ENCODE measurements around the gene C16orf87. TPM values are rescaled to one million over a fixed set of nuclear protein-coding genes. Genes with fewer than 3 reads are reported as not detected.

The C16orf87 gene
- total and polyA plus RNA-seq, 2 donors (not counting 1 experiment from before 2014, with no cell fraction given): 3.4 to 11.3 TPM

DNA sequence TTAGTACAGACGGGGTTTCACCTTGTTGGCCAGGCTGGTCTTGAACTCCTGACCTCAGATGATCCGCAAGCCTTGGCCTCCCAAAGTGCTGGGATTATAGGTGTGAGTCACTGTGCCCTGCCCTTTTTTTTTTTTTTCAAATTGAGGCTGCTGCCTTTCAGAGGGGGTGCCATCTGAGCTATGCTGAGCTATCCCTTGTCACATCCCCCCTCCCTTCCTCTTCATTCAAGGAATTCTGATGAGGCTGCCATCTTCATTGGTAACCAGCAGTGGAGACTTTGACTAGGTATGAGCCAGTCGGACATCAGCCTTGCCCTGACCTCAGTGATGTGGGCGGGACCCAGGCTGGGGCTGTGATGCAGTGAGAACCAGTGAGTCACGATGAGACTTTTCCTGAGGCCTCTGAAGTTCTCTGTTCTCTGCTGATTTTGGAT is 28.8 kb upstream of the C16orf87 start:
- CTCF ChIA-PET: interaction anchor here (0.7 to 1.1 kb wide), 3 partner anchors 58 to 1463 kb away, joined by 3 to 4 read pairs (median 3); no protein-coding TSS in a partner anchor
- no peaks in the 10 kb centered on the region for H3K9me3 ChIP-seq (ENCODE audit: control extremely low read depth in 1 of 3, control insufficient read depth in 2 of 3, insufficient read depth in 1 of 3, low read length in 2 of 3)
- no peak overlapping the region for H3K27ac ChIP-seq (ENCODE audit: low read length in 2 of 2)
- Mint-ChIP-seq H3K9me3 (ENCODE audit: insufficient read depth) (no peaks in the 10 kb centered on the region), H3K4me1 (peaks cover 9% of the 10 kb centered on the region), H3K4me3 (no peak overlapping the region), H3K27me3 (no peaks in the 10 kb centered on the region), H3K27ac (no peak overlapping the region)
- 93% methylated on average over 4 of the region's 5 CpGs for WGBS (ENCODE audit: insufficient coverage)
- H2AFZ ChIP-seq (ENCODE audit: insufficient read depth, low read depth, low read length, poor library complexity, severe bottlenecking): no peak overlapping the region
- no peaks in the 10 kb centered on the region for H4K20me1 ChIP-seq (ENCODE audit: control insufficient read depth, insufficient read depth, low read length, poor library complexity, severe bottlenecking)
- ATAC-seq (ENCODE audit: low read depth) (no peak), DNase-seq (no peak)
- H3K9ac ChIP-seq (ENCODE audit: low read length): no peak overlapping the region
- intact Hi-C loops (cut with micrococcal nuclease): no loop called here
- no peaks in the 10 kb centered on the region for H3K27me3 ChIP-seq (replicated peaks in 1 of 4; ENCODE audit: control extremely low read depth in 1 of 4, control insufficient read depth in 3 of 4, insufficient read depth in 4 of 4, low read length in 3 of 4)
- H3K4me1 ChIP-seq (ENCODE audit: control insufficient read depth in 2 of 2, insufficient read depth in 2 of 2, low read length in 2 of 2): peaks cover 5 to 8% of the 10 kb centered on the region in 2 donors
- no peak overlapping the region for H3K4me3 ChIP-seq (ENCODE audit: control extremely low read depth in 1 of 5, extremely low read depth in 1 of 5, insufficient read depth in 1 of 5, low read depth in 2 of 5, low read length in 4 of 5)
- H3K79me2 ChIP-seq (ENCODE audit: control insufficient read depth, insufficient read depth, low read length): no peaks in the 10 kb centered on the region
- H3K4me2 ChIP-seq (replicated peaks; ENCODE audit: low read depth, low read length, poor library complexity, severe bottlenecking): no peak overlapping the region
- POLR2A ChIA-PET: no interaction called here
- TF ChIP-seq, protein P1, sequence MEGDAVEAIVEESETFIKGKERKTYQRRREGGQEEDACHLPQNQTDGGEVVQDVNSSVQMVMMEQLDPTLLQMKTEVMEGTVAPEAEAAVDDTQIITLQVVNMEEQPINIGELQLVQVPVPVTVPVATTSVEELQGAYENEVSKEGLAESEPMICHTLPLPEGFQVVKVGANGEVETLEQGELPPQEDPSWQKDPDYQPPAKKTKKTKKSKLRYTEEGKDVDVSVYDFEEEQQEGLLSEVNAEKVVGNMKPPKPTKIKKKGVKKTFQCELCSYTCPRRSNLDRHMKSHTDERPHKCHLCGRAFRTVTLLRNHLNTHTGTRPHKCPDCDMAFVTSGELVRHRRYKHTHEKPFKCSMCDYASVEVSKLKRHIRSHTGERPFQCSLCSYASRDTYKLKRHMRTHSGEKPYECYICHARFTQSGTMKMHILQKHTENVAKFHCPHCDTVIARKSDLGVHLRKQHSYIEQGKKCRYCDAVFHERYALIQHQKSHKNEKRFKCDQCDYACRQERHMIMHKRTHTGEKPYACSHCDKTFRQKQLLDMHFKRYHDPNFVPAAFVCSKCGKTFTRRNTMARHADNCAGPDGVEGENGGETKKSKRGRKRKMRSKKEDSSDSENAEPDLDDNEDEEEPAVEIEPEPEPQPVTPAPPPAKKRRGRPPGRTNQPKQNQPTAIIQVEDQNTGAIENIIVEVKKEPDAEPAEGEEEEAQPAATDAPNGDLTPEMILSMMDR (IDR thresholded peaks at IDR 0.05): no peak
- no peak for TF ChIP-seq EZH2 (IDR thresholded peaks at IDR 0.05; ENCODE audit: borderline replicate concordance, insufficient read depth, low read depth, low read length, poor library complexity, severe bottlenecking)
- no peaks in the 10 kb centered on the region for H3K36me3 ChIP-seq (replicated peaks in 1 of 2; ENCODE audit: control extremely low read depth in 1 of 2, control insufficient read depth in 1 of 2, extremely low read depth in 1 of 2, insufficient read depth in 2 of 2, low read length in 1 of 2)

DNA sequence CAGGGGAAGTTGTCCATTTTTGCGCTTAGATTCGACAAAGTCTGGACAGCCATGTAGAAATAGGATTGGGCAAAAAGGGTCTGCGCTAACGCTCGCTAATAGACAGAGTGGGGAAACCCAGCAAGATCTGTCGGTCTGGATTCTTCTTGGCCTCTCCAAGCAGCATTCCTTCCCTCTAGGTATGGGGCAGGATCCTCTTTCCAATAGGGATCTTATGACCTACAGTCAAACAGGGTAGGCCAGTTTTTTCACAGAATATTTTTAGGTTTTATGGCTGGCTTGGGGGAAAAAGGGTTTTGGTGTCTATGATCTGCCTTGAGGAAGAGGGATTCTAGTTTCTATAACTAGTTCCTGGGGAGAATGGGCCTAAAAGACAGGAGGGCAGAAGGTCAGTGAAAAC is 27.2 kb upstream of the C16orf87 start:
- Mint-ChIP-seq H3K4me1 (peaks cover 4% of the 10 kb centered on the region), H3K27me3 (no peaks in the 10 kb centered on the region), H3K27ac (no peak overlapping the region), H3K4me3 (no peak overlapping the region), H3K9me3 (ENCODE audit: insufficient read depth) (no peaks in the 10 kb centered on the region)
- POLR2A ChIA-PET: no interaction called here
- TF ChIP-seq, protein P1 (IDR thresholded peaks at IDR 0.05): no peak
- TF ChIP-seq EZH2 (IDR thresholded peaks at IDR 0.05; ENCODE audit: borderline replicate concordance, insufficient read depth, low read depth, low read length, poor library complexity, severe bottlenecking): no peak
- Histone ChIP-seq H3K4me2 (replicated peaks; ENCODE audit: low read depth, low read length, poor library complexity, severe bottlenecking) (no peak overlapping the region), H3K27me3 (replicated peaks in 1 of 4; ENCODE audit: control extremely low read depth in 1 of 4, control insufficient read depth in 3 of 4, insufficient read depth in 4 of 4, low read length in 3 of 4) (no peaks in the 10 kb centered on the region), H3K9ac (ENCODE audit: low read length) (no peak overlapping the region), H2AFZ (ENCODE audit: insufficient read depth, low read depth, low read length, poor library complexity, severe bottlenecking) (no peak overlapping the region), H3K79me2 (ENCODE audit: control insufficient read depth, insufficient read depth, low read length) (no peaks in the 10 kb centered on the region), H4K20me1 (ENCODE audit: control insufficient read depth, insufficient read depth, low read length, poor library complexity, severe bottlenecking) (no peaks in the 10 kb centered on the region), H3K27ac (ENCODE audit: low read length in 2 of 2) (no peak overlapping the region), H3K4me3 (ENCODE audit: control extremely low read depth in 1 of 5, extremely low read depth in 1 of 5, insufficient read depth in 1 of 5, low read depth in 2 of 5, low read length in 4 of 5) (no peak overlapping the region), H3K4me1 (ENCODE audit: control insufficient read depth in 2 of 2, insufficient read depth in 2 of 2, low read length in 2 of 2) (peaks cover 0 to 7% of the 10 kb centered on the region in 2 donors), H3K36me3 (replicated peaks in 1 of 2; ENCODE audit: control extremely low read depth in 1 of 2, control insufficient read depth in 1 of 2, extremely low read depth in 1 of 2, insufficient read depth in 2 of 2, low read length in 1 of 2) (no peaks in the 10 kb centered on the region), H3K9me3 (ENCODE audit: control extremely low read depth in 1 of 3, control insufficient read depth in 2 of 3, insufficient read depth in 1 of 3, low read length in 2 of 3) (no peaks in the 10 kb centered on the region)
- CTCF ChIA-PET: interaction anchor here (0.8 to 3.2 kb wide), 5 partner anchors 18 to 69 kb away, joined by 3 to 17 read pairs (median 4); no protein-coding TSS in a partner anchor
- intact Hi-C loops (cut with micrococcal nuclease): no loop called here
- 97% methylated on average over 6 of the region's 6 CpGs for WGBS (ENCODE audit: insufficient coverage)
- no peak for ATAC-seq (ENCODE audit: low read depth)
- DNase-seq: no peak

All from B cell (primary cell).